HUES6 (cell line): Measurements from ENCODE around the gene CNTN5.

Experiments
- H3K27ac ChIP-seq: 2 replicates; pipeline ENCODE4 v1.7.0; 2013; ENCODE audit warnings: low read depth, mild to moderate bottlenecking, low read length, inconsistent platforms
- H3K27me3 ChIP-seq: 2 replicates; pipeline ENCODE4 v1.6.1; 2013; ENCODE audit warnings: low read length; ENCODE audit not compliant: control insufficient read depth, insufficient read depth
- H3K36me3 ChIP-seq: 2 replicates; pipeline ENCODE4 v1.6.1; 2013; ENCODE audit warnings: low read length; ENCODE audit not compliant: control insufficient read depth, insufficient read depth
- H3K4me1 ChIP-seq: 2 replicates; pipeline ENCODE4 v1.6.1; 2013; ENCODE audit warnings: low read length; ENCODE audit not compliant: control insufficient read depth, insufficient read depth
- H3K4me3 ChIP-seq: 2 replicates; pipeline ENCODE4 v1.5.1; 2013; ENCODE audit warnings: low read depth, low read length
- H3K9ac ChIP-seq: one replicate; pipeline ENCODE4 v1.6.1; 2013; ENCODE audit warnings: mild to moderate bottlenecking, low read length
- H3K9me3 ChIP-seq: 2 replicates; pipeline ENCODE4 v1.6.1; 2013; ENCODE audit warnings: low read depth, low read length; ENCODE audit not compliant: control insufficient read depth, insufficient read depth

The CNTN5 gene

DNA sequence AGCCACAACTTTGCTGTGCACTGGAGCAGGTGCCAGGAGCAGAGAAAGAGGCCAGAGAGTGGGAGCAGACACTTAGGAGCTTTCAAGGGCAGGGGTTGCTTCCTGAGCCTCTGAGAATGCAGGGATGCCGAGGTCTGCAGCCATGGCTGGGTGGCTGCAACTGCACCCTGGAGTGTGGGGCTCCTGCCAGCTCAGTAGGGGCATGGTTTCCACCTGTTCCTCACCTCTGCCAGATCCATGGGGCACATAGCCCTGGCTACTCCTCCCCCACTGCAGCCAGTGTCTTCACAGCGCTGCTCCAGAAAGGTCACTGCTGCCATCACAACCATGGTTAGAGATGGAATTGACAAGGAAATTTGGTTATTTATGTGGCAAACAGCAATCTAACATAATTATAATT, 404.8 kb downstream of the CNTN5 start:
- no peaks in the 10 kb centered on the region for H3K36me3 ChIP-seq
- no peak overlapping the region for H3K27ac ChIP-seq
- peaks cover 49% of the 10 kb centered on the region for H3K4me1 ChIP-seq
- no peak overlapping the region for H3K9ac ChIP-seq
- H3K4me3 ChIP-seq: no peak overlapping the region
- H3K9me3 ChIP-seq: no peaks in the 10 kb centered on the region
- H3K27me3 ChIP-seq: no peaks in the 10 kb centered on the region; the same call in 1 of the 2 replicates

DNA sequence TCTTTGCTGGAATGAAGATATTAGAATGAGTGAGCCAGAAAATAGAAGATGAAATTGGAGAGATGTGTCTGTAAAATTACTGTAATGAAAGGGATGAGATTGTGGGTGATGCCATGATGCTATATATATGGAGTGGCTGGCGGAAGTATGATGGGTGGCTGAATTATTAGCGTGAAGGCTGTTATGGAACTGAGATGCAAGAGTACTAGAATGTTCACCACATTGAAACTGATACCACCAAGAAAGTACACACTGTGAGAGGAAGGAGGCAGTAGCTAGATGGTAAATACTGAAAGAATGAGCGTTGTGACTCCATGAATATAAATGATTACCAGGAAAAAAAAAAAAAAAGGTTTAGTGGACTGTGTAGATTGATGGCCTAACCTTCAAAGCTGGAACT, 411.9 kb downstream of the CNTN5 start:
- Histone ChIP-seq H3K9me3 (no peaks in the 10 kb centered on the region), H3K9ac (no peak overlapping the region), H3K27me3 (no peaks in the 10 kb centered on the region), H3K4me3 (no peak overlapping the region), H3K27ac (no peak overlapping the region), H3K4me1 (peaks cover 25% of the 10 kb centered on the region), H3K36me3 (no peaks in the 10 kb centered on the region)

DNA sequence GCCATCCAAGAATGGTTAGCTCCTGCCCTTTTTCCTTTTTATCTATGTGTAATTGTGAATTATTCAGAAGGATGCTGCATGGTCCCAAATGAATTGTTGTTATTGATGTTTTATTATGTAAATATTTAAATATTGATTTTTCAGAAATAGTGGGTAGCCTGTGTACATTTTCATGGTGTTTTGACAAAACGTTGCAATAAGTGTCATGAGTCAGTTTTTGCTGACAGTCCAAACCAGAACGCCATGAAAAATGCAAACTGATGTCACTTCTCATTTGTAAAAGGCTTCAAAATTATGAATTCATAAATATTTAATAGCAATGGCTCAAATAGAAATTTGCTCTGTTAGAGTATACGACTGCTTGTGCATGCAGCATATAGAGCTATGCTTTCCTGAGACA, 422.5 kb downstream of the CNTN5 start:
- Histone ChIP-seq H3K9me3 (no peaks in the 10 kb centered on the region), H3K27me3 (no peaks in the 10 kb centered on the region), H3K4me3 (no peak overlapping the region), H3K27ac (no peak overlapping the region), H3K9ac (no peak overlapping the region), H3K4me1 (no peaks in the 10 kb centered on the region), H3K36me3 (no peaks in the 10 kb centered on the region)

DNA sequence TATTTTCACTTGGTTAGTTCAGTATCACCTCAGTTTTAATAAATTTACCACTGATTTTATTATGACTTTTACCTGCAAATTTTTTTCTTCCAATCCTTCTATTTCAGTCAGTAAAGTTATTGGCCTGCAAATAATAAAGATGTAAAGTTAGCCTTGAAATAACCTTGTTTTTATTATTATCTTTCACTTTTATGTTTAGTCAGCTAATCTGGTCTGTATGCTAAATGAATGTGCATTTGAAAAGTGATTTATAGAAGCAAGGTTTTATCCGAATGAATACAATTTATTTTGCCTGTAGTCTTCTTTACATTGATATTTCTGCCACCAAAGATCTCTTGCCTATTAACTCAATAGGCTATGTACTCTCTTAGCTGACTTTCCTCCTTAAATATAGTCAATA, 425.7 kb downstream of the CNTN5 start:
- Histone ChIP-seq H3K27me3 (no peaks in the 10 kb centered on the region), H3K9ac (no peak overlapping the region), H3K27ac (no peak overlapping the region), H3K36me3 (no peaks in the 10 kb centered on the region), H3K9me3 (no peaks in the 10 kb centered on the region), H3K4me3 (no peak overlapping the region), H3K4me1 (no peaks in the 10 kb centered on the region)

DNA sequence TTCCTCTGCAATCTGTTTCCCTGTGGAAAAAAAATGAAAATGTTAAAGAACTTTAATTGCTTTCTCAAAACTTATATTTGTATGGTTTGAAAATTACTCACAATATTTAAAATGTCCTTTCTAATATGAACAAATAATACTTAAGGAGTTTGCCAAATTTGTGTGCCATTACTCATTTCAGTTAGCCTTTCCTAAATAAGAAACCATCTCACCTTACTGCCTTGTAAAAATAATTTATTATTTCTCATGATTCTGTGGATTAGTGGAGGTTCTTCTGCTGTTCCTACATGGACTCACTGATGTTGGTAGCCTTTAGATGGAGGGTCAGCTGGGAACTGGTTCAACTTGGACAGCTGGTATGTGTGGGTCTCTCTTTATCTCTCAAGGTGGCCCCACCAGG, 428.6 kb downstream of the CNTN5 start:
- no peaks in the 10 kb centered on the region for H3K36me3 ChIP-seq
- no peak overlapping the region for H3K4me3 ChIP-seq
- no peak overlapping the region for H3K27ac ChIP-seq
- no peaks in the 10 kb centered on the region for H3K9me3 ChIP-seq
- H3K4me1 ChIP-seq: no peaks in the 10 kb centered on the region
- H3K9ac ChIP-seq: no peak overlapping the region
- no peaks in the 10 kb centered on the region for H3K27me3 ChIP-seq

DNA sequence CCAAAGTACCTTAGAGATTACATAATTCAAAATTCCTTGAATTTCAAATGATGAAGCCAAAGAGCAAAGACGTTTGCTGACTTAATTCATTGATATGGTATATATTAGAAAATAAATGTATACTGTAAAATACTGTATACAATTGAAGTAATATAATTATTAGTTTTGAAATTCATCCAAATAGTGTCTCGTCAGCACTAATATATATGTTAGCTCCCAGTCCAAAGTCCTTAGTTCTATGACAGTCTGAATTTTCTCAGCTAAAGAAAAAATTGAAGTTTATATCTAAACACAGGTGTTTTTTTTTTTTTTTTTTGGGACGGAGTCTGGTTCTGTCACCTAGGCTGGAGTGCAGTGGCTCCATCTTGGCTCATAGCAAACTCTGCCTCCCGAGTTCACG, 431.3 kb downstream of the CNTN5 start:
- Histone ChIP-seq H3K36me3 (no peaks in the 10 kb centered on the region), H3K27ac (no peak overlapping the region), H3K4me1 (no peaks in the 10 kb centered on the region)

DNA sequence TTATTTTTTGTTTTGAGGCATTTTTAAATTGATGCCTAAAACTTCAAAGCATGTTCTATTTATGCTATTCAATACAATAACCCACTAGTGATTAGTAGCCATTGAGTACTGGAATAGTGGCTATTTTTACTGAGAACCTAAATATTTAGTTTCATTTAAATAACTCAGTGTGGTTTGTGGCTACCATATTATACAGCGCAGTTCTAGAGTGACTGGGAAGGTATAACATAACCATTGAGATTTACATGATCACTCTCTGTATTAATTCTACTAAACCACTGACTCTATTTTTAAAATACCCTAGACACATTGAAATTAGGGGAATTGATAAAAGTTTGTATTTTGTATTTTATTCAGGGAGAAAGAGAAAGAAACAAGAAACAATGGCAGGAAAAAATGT, 441.2 kb downstream of the CNTN5 start:
- H3K36me3 ChIP-seq: no peaks in the 10 kb centered on the region
- H3K4me1 ChIP-seq: no peaks in the 10 kb centered on the region
- H3K4me3 ChIP-seq: no peak overlapping the region
- H3K27ac ChIP-seq: no peak overlapping the region
- no peak overlapping the region for H3K9ac ChIP-seq
- no peaks in the 10 kb centered on the region for H3K9me3 ChIP-seq
- no peaks in the 10 kb centered on the region for H3K27me3 ChIP-seq

More for the DNA sequence above, 431.3 kb downstream of the CNTN5 start:
- Histone ChIP-seq H3K27me3 (no peaks in the 10 kb centered on the region), H3K4me3 (no peak overlapping the region), H3K9me3 (no peaks in the 10 kb centered on the region), H3K9ac (no peak overlapping the region)

DNA sequence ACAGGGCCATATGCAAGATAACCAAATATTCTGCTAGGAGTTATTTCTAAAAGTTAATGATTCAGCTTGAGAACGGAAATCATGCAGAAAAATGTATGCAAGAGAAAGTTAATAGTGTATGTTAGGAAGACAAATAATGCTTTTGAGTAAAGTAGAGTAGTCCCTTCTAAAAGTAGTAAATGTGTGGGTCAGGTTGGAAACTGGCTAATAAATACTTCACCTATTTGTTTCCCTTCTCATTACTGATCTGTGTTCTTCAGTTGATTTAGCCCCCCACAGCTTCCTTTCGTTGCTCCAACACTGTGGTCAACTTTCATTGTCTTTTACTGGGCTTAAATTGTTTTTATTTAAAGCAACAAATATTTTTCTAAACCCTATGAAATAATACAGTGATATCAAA, 444.2 kb downstream of the CNTN5 start:
- Histone ChIP-seq H3K4me3 (no peak overlapping the region), H3K9ac (no peak overlapping the region), H3K9me3 (no peaks in the 10 kb centered on the region)

DNA sequence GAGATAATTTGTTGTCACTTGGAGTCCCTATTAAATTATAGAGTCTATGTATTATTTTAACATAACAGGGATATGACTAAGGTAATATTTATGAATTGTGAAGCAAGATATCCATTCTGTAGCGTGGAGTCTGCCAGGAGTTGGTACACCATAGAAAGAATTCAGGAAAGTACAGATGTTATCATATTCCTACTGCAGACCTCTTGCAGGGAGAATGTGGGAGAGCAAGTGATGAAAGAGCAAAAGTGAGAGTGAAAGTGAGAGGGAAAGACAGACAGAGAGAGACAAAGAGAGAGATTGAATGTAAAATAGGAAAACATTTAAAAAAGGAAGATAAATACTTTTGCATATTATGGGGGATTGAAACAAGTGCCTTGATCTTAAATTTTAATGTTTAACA, 468.8 kb downstream of the CNTN5 start:
- Histone ChIP-seq H3K36me3 (no peaks in the 10 kb centered on the region), H3K27ac (no peak overlapping the region), H3K9me3 (no peaks in the 10 kb centered on the region), H3K27me3 (no peaks in the 10 kb centered on the region), H3K4me3 (no peak overlapping the region), H3K4me1 (no peaks in the 10 kb centered on the region), H3K9ac (no peak overlapping the region)

More for the DNA sequence above, 444.2 kb downstream of the CNTN5 start:
- no peaks in the 10 kb centered on the region for H3K36me3 ChIP-seq
- no peaks in the 10 kb centered on the region for H3K27me3 ChIP-seq
- H3K4me1 ChIP-seq: no peaks in the 10 kb centered on the region
- H3K27ac ChIP-seq: no peak overlapping the region

DNA sequence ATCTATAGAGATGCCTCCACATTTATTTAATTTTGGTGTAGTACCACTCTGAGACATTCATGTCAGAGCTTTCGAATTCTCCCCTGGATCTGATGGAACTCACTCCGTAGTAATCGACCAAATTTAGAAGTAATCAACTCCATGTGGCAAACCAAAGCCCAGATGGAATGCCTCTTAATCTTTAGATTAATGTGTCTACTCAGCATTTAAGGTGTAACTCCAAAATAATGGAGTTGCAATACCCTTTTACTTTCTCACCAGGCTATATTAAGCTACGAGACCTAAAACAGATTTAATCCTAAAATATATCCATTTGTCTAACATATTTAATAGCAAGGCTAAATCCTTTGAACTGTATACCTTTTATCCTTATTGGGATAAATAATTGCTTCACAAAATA, 473.3 kb downstream of the CNTN5 start:
- no peaks in the 10 kb centered on the region for H3K4me1 ChIP-seq
- H3K4me3 ChIP-seq: no peak overlapping the region
- no peak overlapping the region for H3K27ac ChIP-seq
- no peaks in the 10 kb centered on the region for H3K27me3 ChIP-seq
- no peak overlapping the region for H3K9ac ChIP-seq
- H3K9me3 ChIP-seq: no peaks in the 10 kb centered on the region
- H3K36me3 ChIP-seq: no peaks in the 10 kb centered on the region

DNA sequence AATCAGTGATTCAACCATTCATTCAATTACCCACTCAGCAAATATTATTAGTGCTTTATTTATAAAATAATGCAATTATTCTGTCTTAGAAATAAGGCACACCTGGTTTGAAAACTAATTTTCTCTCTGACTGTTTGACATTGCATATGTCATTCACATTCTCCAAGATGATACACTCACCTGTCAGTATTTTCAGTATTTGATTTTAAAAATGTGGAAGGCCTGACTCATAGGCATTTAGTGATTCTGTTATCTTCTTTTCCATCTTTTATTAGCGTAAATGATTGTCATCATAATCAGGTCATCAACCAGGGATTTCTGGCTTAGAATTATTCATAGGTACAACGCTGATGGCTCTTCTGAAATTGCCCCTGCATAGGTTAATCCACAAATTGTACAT, 480.9 kb downstream of the CNTN5 start:
- Histone ChIP-seq H3K9me3 (no peaks in the 10 kb centered on the region), H3K4me3 (no peak overlapping the region), H3K36me3 (no peaks in the 10 kb centered on the region), H3K9ac (no peak overlapping the region), H3K27me3 (no peaks in the 10 kb centered on the region), H3K27ac (no peak overlapping the region), H3K4me1 (0 out of 2 replicates have a peak, but pooled peaks cover 3% of the 10 kb centered on the region)

DNA sequence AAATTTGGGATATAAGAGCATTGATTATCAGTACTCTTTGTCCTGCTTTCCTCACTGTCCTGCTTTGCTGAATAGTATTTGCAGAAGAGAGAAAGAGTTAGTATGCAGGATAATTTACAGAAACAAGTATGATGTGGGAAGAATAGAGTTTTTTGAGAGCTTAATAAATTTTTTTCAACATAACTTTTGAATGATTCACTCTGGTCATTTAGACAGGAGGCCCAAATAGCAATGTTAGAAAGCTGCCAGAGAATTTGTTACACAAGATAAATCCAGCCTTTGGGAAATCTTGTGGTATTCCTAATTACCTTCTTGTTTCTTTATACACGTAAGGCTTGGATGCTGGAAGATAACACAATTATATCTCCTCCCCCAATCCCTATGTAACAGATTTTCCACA, 484.6 kb downstream of the CNTN5 start:
- no peak overlapping the region for H3K27ac ChIP-seq
- no peaks in the 10 kb centered on the region for H3K9me3 ChIP-seq
- no peaks in the 10 kb centered on the region for H3K27me3 ChIP-seq
- H3K36me3 ChIP-seq: no peaks in the 10 kb centered on the region
- H3K4me1 ChIP-seq: 0 out of 2 replicates have a peak, but pooled peaks cover 3% of the 10 kb centered on the region
- H3K4me3 ChIP-seq: no peak overlapping the region
- no peak overlapping the region for H3K9ac ChIP-seq
